ENCODE data around the gene NET1.

NET1 gene

GRCh38 chr10:5498791-5499492 lies 86.6 kb downstream of the NET1 start:
- Histone ChIP-seq H3K4me2 (ENCODE audit: low read length) (no peak overlapping the region), H4K20me1 (ENCODE audit: insufficient read depth, low read length) (no peaks in the 10 kb centered on the region), H3K4me3 (ENCODE audit: low read length) (no peak overlapping the region), H3K27me3 (ENCODE audit: low read depth, low read length) (peaks cover 19% of the 10 kb centered on the region), H3K9me3 (ENCODE audit: insufficient read depth, low read length) (no peaks in the 10 kb centered on the region), H3K9ac (ENCODE audit: low read length) (no peak overlapping the region), H3K36me3 (replicated peaks; ENCODE audit: low read depth, low read length) (no peaks in the 10 kb centered on the region), H3K27ac (ENCODE audit: low read length) (no peak overlapping the region), H2AFZ (ENCODE audit: low read depth, low read length) (no peak overlapping the region), H3K4me1 (ENCODE audit: low read length) (no peaks in the 10 kb centered on the region), H3K79me2 (ENCODE audit: low read length) (no peaks in the 10 kb centered on the region)
- TF ChIP-seq EZH2phosphoT487 (IDR thresholded peaks at IDR 0.05; ENCODE audit: low read depth) = no peak
- TF ChIP-seq CTCF (IDR thresholded peaks at IDR 0.05; ENCODE audit: low read depth, low read length) = no peak

- Histone ChIP-seq H3K27me3 (ENCODE audit: low read depth, low read length) (peaks cover 19% of the 10 kb centered on the region), H4K20me1 (ENCODE audit: insufficient read depth, low read length) (no peaks in the 10 kb centered on the region), H3K9ac (ENCODE audit: low read length) (no peak within 1 kb of the TSS)
These were observed 87.3 kb downstream of the NET1 start, which contains the start of gene CALML5 for GRCh38 chr10:5499493-5500140. CALML5 (minus strand) TSS chr10:5499570; CDS start chr10:5499438, 132 bp downstream.

GRCh38 chr10:5500162-5500670 lies 87.9 kb downstream of the NET1 start:
- Histone ChIP-seq H3K4me3 (ENCODE audit: low read length) (no peak overlapping the region), H2AFZ (ENCODE audit: low read depth, low read length) (no peak overlapping the region), H4K20me1 (ENCODE audit: insufficient read depth, low read length) (no peaks in the 10 kb centered on the region), H3K27me3 (ENCODE audit: low read depth, low read length) (peaks cover 19% of the 10 kb centered on the region), H3K36me3 (replicated peaks; ENCODE audit: low read depth, low read length) (no peaks in the 10 kb centered on the region), H3K79me2 (ENCODE audit: low read length) (no peaks in the 10 kb centered on the region), H3K4me2 (ENCODE audit: low read length) (no peak overlapping the region), H3K4me1 (ENCODE audit: low read length) (no peaks in the 10 kb centered on the region), H3K9ac (ENCODE audit: low read length) (no peak overlapping the region), H3K9me3 (ENCODE audit: insufficient read depth, low read length) (no peaks in the 10 kb centered on the region), H3K27ac (ENCODE audit: low read length) (no peak overlapping the region)
- TF ChIP-seq CTCF (IDR thresholded peaks at IDR 0.05; ENCODE audit: low read depth, low read length) (no peak), EZH2phosphoT487 (IDR thresholded peaks at IDR 0.05; ENCODE audit: low read depth) (no peak)

More at GRCh38 chr10:5499493-5500140, 87.3 kb downstream of the NET1 start, which contains the start of gene CALML5:
- Histone ChIP-seq H3K27ac (ENCODE audit: low read length) (no peak within 1 kb of the TSS), H3K79me2 (ENCODE audit: low read length) (no peaks in the 10 kb centered on the region), H2AFZ (ENCODE audit: low read depth, low read length) (no peak within 1 kb of the TSS), H3K4me3 (ENCODE audit: low read length) (no peak within 1 kb of the TSS), H3K4me1 (ENCODE audit: low read length) (no peaks in the 10 kb centered on the region), H3K9me3 (ENCODE audit: insufficient read depth, low read length) (no peaks in the 10 kb centered on the region), H3K36me3 (replicated peaks; ENCODE audit: low read depth, low read length) (no peaks in the 10 kb centered on the region), H3K4me2 (ENCODE audit: low read length) (no peak within 1 kb of the TSS)
- TF ChIP-seq EZH2phosphoT487 (IDR thresholded peaks at IDR 0.05; ENCODE audit: low read depth) (no peak), CTCF (IDR thresholded peaks at IDR 0.05; ENCODE audit: low read depth, low read length) (no peak)

GRCh38 chr10:5500910-5501309 lies 88.6 kb downstream of the NET1 start:
- Histone ChIP-seq H3K79me2 (ENCODE audit: low read length) (no peaks in the 10 kb centered on the region), H3K27me3 (ENCODE audit: low read depth, low read length) (peaks cover 19% of the 10 kb centered on the region), H3K4me1 (ENCODE audit: low read length) (no peaks in the 10 kb centered on the region), H3K4me2 (ENCODE audit: low read length) (no peak overlapping the region), H4K20me1 (ENCODE audit: insufficient read depth, low read length) (no peaks in the 10 kb centered on the region), H3K9me3 (ENCODE audit: insufficient read depth, low read length) (no peaks in the 10 kb centered on the region), H3K4me3 (ENCODE audit: low read length) (no peak overlapping the region), H3K36me3 (replicated peaks; ENCODE audit: low read depth, low read length) (no peaks in the 10 kb centered on the region), H3K27ac (ENCODE audit: low read length) (no peak overlapping the region), H3K9ac (ENCODE audit: low read length) (no peak overlapping the region), H2AFZ (ENCODE audit: low read depth, low read length) (no peak overlapping the region)
- no peak for TF ChIP-seq CTCF (IDR thresholded peaks at IDR 0.05; ENCODE audit: low read depth, low read length)
- no peak for TF ChIP-seq EZH2phosphoT487 (IDR thresholded peaks at IDR 0.05; ENCODE audit: low read depth)
